Progenitor cell of endocrine pancreas (in vitro differentiated cells): ENCODE measurements around the gene ARCN1. TPM values are rescaled to one million over a fixed set of nuclear protein-coding genes. Genes with fewer than 3 reads are reported as not detected.

Experiments used
- DNase-seq: peaks from one replicate; pipeline ENCODE4 v3.0.0; 2021; ENCODE audit warnings: low spot score; ENCODE audit not compliant: unreplicated experiment
- H3K27ac Mint-ChIP-seq: 2 replicates; pipeline ENCODE4 v1.8.0; 2021; ENCODE audit warnings: mild to moderate bottlenecking, moderate library complexity, mixed read lengths
- H3K27me3 Mint-ChIP-seq: 2 replicates; pipeline ENCODE4 v1.8.0; 2021; ENCODE audit warnings: mixed read lengths
- H3K36me3 Mint-ChIP-seq: 2 replicates; pipeline ENCODE4 v1.8.0; 2022; ENCODE audit warnings: mixed read lengths; ENCODE audit not compliant: insufficient read depth
- H3K4me1 Mint-ChIP-seq: 2 replicates; pipeline ENCODE4 v1.8.0; 2021; ENCODE audit warnings: low read depth, mixed read lengths
- H3K4me3 Mint-ChIP-seq: 2 replicates; pipeline ENCODE4 v1.8.0; 2021; ENCODE audit warnings: low read depth, mild to moderate bottlenecking, moderate library complexity, mixed read lengths
- H3K9me3 Mint-ChIP-seq: 2 replicates; pipeline ENCODE4 v1.8.0; 2021; ENCODE audit warnings: low read depth, mixed read lengths
- total RNA-seq: library from RNA; stranded (reverse); gene quantifications from 2 replicates; pipeline ENCODE4 v1.2.1, GENCODE V29; 2021
- TF ChIP-seq, protein P1 (sequence below): fragments of 200-600 bp; sonication (generic); IDR thresholded peaks from one replicate; pipeline ENCODE4 v1.5.0; 2021; ENCODE audit warnings: antibody characterized with exemption, mild to moderate bottlenecking; ENCODE audit not compliant: unreplicated experiment

ARCN1 gene
- total RNA-seq, 1 donor from 2014 or later = 112 TPM

DNA sequence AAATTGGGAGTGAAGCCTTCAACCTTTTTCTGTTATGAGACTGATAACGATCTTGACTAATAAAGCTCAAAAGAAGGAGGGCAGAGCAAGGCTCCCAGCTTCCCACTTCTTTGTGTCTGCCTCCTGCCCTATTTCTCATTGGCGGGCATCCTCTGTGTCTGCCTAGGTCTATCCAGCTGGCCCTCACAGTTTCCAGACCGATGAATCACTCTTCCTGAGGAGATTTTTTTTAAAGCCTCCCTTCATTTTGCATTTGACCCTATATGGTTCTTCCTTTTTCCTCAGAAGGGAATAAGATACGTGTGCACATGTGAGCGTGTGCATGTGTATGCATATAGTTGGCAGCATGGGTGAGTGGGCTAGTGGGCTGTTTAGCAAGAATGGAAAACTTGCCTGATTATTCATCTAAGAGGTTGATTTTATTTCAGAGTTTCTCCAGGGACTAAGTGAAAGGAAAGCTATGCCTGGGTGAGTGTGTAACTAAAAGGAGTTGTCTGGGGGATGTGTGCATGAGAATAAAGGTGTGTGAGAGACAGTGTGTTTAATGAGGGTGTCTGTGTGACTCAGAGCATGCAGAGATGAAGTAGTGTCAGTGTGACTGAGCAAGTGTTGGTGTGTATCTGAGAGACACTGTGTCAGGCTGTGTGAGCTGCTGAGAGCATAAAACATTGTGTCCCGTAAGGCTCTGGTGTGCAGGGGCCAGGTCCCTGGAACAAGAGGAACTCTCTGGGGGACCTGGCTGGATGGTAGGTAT is 47.4 kb downstream of the ARCN1 start:
- no peaks in the 10 kb centered on the region for H3K9me3 Mint-ChIP-seq
- H3K4me1 Mint-ChIP-seq = peaks cover 52% of the 10 kb centered on the region
- peak overlapping the region; percentile 46 for H3K27ac Mint-ChIP-seq
- H3K36me3 Mint-ChIP-seq = peaks cover 4% of the 10 kb centered on the region
- H3K27me3 Mint-ChIP-seq = no peaks in the 10 kb centered on the region
- DNase-seq = no peak
- H3K4me3 Mint-ChIP-seq = peak overlapping the region; percentile 57
- TF ChIP-seq, protein P1, sequence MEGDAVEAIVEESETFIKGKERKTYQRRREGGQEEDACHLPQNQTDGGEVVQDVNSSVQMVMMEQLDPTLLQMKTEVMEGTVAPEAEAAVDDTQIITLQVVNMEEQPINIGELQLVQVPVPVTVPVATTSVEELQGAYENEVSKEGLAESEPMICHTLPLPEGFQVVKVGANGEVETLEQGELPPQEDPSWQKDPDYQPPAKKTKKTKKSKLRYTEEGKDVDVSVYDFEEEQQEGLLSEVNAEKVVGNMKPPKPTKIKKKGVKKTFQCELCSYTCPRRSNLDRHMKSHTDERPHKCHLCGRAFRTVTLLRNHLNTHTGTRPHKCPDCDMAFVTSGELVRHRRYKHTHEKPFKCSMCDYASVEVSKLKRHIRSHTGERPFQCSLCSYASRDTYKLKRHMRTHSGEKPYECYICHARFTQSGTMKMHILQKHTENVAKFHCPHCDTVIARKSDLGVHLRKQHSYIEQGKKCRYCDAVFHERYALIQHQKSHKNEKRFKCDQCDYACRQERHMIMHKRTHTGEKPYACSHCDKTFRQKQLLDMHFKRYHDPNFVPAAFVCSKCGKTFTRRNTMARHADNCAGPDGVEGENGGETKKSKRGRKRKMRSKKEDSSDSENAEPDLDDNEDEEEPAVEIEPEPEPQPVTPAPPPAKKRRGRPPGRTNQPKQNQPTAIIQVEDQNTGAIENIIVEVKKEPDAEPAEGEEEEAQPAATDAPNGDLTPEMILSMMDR = no peak

DNA sequence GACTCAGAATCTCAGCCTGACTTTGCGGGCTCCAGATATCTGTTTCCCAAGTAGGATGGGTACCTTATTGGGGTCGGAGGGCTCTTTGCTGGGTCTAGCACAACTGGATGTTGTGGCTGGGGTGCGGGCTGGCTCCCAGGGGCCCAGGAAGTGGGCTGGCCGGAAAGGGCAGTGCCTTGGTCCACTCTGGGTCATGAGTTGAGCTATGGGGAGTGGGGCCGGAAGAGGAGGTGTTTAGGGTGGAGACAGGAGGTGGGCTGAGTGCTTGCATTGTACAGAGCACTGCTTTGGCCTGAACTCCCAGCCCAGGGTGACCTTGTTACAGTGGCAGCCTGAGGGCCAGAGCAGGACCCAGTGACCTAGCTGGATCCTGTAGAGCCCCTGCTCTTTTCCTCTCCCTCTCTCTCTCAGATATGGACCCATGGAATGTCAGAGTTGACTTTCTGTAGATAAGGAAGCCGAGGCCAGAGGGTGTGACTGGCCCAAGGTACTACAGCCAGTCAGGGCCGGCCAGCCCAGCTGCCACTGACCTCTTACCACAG is 48.4 kb downstream of the ARCN1 start:
- H3K27ac Mint-ChIP-seq = peak overlapping the region; percentile 88
- peak overlapping the region; percentile 84 for H3K4me3 Mint-ChIP-seq
- TF ChIP-seq, protein P1 = no peak
- DNase-seq = no peak
- H3K27me3 Mint-ChIP-seq = no peaks in the 10 kb centered on the region
- H3K4me1 Mint-ChIP-seq = peaks cover 42% of the 10 kb centered on the region
- peaks cover 4% of the 10 kb centered on the region for H3K36me3 Mint-ChIP-seq
- H3K9me3 Mint-ChIP-seq = no peaks in the 10 kb centered on the region

DNA sequence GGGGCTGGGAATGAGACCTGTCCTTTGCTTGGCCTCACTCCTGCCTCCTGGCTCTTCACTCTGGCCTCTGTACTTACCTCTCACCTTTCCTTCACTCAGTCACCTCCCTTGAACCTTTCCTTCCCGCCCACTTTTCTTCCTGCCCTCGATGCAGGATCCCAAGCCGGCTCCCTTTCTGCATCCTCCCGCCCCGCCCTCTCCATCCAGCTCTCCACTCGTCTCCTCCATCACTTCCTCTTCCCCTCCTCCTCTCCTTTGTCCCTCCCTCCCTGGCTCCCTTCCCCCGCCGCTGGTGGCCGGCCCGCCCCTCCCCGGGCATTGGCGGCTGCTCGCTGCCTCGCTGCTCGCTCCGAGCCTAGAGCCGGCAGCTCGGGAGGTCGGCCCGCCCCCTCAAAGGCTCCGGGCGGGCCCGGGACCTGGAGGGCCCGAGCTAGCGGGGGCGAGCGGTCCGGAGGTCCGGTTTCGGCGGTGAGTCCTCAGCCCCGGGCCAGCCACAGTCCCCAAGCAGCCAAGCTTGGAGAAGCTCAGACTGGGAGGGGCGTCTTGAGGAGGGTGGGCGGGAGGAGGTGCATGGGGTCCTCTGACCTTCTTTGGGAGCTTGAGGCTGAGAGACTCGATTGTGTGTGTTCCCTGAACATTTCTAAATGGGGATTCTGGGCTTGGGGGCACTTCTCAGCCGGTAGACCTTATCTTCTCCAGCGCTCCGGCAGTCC is 49.0 kb downstream of the ARCN1 start:
- peak overlapping the region; percentile 84 for H3K4me3 Mint-ChIP-seq
- H3K36me3 Mint-ChIP-seq = peaks cover 3% of the 10 kb centered on the region
- peak; percentile 70 for DNase-seq
- H3K27ac Mint-ChIP-seq = peak overlapping the region; percentile 88
- H3K9me3 Mint-ChIP-seq = no peaks in the 10 kb centered on the region
- no peaks in the 10 kb centered on the region for H3K27me3 Mint-ChIP-seq
- peaks cover 37% of the 10 kb centered on the region for H3K4me1 Mint-ChIP-seq
- TF ChIP-seq, protein P1 = no peak

DNA sequence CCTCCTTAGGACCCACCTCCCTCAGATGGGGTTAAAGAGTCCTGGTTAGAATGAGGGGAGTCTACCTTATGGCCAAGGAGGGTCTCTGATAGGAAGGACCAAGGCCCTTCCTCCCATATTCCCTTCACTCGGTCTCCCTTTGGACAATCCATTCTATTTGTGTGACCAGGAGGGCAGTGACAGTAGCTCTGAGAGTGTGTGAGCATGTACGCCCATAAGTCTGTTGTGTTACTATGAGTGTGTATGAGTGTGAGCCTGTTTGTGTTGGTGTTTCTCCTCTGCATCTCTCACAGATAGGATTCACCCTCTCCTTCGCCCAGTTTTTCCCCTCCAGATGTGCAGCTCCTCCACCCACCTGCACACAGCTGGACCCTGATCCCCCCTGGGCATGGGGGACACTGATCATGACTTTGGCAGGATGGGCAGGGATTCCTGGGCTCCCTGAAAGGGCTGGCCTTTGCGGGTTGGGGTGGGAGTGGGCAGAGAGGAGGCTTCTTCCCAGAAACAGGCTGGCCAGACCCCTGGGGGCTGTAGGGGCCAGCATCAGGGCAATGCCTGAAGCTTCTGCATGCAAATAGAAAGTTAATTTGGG is 49.7 kb downstream of the ARCN1 start:
- Mint-ChIP-seq H3K27ac (peak overlapping the region; percentile 85), H3K9me3 (no peaks in the 10 kb centered on the region), H3K4me3 (peak overlapping the region; percentile 84), H3K4me1 (peaks cover 34% of the 10 kb centered on the region), H3K36me3 (peaks cover 2% of the 10 kb centered on the region), H3K27me3 (no peaks in the 10 kb centered on the region)
- TF ChIP-seq, protein P1 = no peak
- DNase-seq = no peak
